HG03175 (cell line): ENCODE results near the gene SLC19A3.
"Not testable (repeated sequence)": the region's sequence is repeated elsewhere in the genome, so short reads cannot be mapped to it uniquely, and the experiment has no call there.

Experiments
- ATAC-seq: cut with Tn5 transposase; IDR thresholded peaks from one replicate; pipeline ENCODE4 v1.9.1; 2021; ENCODE audit warnings: mild to moderate bottlenecking, moderate library complexity; ENCODE audit not compliant: unreplicated experiment

SLC19A3 gene

GRCh38 chr2:227703961-227704360 lies 13.9 kb downstream of the SLC19A3 start:
- no peak for ATAC-seq

DNA sequence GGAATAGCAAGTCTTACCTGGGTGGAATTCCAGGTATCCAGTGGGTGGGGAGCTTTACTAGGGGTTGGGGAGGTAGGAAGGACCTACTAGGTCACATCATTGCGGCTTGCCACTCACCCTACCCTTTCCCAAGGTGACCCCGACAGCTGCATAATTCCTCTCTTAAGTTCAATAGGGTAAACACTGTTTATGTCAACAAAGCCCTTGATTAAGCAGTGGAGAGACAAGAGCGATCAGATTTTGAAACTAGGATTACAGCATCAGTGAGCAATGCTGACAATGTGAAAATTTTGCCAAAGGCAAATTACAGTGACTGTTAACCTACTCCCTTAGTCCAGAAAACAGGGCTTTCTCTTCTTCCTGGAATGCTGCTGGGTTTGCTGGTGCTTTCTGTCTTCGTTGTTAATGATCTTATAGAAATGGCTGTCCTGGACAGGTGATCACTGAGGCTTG lies 14.5 kb downstream of the SLC19A3 start:
- ATAC-seq: no peak

- no peak for ATAC-seq
Observed at GRCh38 chr2:227701556-227701955, 16.3 kb downstream of the SLC19A3 start.

- no peak for ATAC-seq
Observed at GRCh38 chr2:227696990-227697679, 20.7 kb downstream of the SLC19A3 start.

- ATAC-seq: no peak
Observed at GRCh38 chr2:227687189-227687588, 30.6 kb downstream of the SLC19A3 start.

DNA sequence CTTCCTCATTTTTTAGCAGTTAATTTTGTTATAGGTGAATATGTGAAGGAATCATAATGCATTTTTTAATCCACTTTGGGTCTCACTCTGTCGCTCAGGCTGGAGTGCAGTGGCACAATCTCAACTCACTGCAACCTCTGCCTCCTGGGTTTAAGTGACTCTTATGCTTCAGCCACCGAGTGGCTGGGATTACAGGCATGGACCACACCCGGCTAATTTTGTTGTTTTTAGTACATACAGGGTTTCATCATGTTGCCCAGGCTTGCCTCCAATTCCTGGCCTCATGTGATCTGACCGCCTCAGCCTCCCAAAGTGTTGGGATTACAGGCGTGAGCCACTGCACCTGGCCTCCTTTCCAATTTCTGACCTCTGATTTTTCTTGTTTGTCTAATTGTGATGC lies 33.6 kb downstream of the SLC19A3 start:
- ATAC-seq: no peak

GRCh38 chr2:227677928-227678327 lies 39.9 kb downstream of the SLC19A3 start:
- no peak for ATAC-seq

GRCh38 chr2:227674485-227674884 lies 43.3 kb downstream of the SLC19A3 start:
- ATAC-seq: no peak

- ATAC-seq: not testable (repeated sequence)
Observed at GRCh38 chr2:227673620-227674019, 44.2 kb downstream of the SLC19A3 start.

DNA sequence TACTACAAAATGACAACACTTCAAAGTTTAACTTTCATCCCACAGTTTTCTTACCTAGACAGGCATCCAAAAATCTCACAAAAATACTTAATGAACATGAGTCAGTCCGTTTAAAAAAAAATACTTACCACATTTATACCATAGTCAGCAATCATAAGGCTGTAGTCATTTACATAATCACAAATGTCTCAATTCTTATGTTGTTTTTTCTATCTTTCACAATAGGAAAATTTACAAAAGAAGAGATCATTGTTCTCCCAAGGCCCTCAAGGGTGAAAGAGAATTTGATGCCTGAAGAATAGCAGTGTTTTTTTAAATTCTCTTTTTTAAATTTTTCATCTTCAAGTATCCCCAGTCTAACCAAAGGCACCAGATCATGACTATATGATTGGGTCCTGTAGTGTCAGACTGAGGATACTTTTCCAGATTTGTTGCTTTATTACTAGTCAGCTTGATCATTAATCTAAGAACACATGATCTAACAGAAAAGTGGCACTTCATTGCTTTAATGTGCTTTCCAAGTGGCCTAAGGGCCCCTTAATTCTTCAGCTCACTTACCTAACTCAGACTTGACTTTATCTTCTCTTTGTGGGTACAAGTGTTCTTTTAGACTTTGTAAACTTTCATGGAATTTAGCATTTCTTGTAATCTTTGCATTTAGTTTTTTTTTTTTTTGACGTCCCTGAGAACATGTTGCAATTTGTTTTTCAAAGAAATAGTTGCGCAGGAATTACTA lies 46.5 kb downstream of the SLC19A3 start:
- no peak for ATAC-seq

DNA sequence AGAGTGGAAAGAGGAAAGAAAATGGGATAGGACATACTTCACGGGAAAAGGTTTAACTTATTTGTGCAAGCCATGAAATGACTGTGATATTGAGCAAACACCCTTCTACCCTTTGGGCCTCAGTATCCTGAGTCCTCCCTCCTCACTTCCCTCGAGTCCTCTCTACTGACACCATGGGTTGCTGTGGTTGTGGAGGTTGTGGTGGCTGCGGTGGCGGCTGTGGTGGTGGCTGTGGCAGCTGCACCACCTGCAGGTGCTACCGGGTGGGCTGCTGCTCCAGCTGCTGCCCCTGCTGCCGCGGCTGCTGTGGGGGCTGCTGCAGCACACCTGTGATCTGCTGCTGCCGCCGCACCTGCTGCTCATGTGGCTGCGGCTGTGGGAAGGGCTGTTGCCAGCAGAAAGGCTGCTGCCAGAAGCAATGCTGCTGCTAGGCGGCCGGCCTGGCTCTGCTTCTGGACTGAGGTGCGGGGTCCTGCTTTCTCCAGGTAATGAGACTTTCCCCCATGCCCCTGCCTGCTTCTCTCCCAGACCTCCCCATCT lies 51.1 kb downstream of the SLC19A3 start, which contains the start of gene SCYGR5:
SCYGR5 (plus strand) TSS at position 174 of the 540 bp plus-strand sequence; CDS start at position 174, 0 bp downstream.
- not testable (repeated sequence) for ATAC-seq

- no peak for ATAC-seq
Observed at GRCh38 chr2:227665189-227665940, 52.5 kb downstream of the SLC19A3 start.

GRCh38 chr2:227661827-227662226 lies 56.0 kb downstream of the SLC19A3 start:
- ATAC-seq: no peak

- ATAC-seq: no peak
Observed at GRCh38 chr2:227661025-227661649, 56.7 kb downstream of the SLC19A3 start.

DNA sequence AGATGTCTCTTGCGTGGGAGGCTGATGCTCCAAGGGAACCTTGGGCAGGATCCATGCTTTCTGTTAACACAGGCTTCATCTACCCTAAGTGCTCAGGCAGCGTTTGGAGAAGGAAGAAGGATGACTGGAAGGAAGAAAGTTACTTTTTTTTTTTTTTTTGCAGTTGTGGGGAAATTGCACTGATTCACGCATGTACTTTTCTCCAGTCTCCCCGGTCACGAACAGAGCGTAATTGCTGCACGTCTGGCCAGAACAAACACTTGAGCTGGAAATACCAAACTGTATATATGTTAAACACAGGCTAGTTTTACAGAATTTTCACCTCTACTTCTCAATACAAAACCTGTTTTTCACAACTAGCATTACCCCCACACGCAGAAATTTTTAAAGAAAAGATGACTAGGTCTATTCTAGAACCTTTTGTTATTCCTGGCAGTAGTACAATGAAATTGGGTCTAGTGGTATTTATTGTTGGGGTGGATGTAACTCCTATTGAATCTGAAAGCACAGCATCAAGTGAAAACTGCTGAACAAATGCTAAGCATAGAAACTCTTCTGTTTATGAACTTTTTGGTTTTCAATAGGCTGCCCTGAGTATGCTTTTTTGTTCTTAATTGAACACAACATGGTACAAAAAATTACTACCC lies 60.5 kb downstream of the SLC19A3 start:
- no peak for ATAC-seq

DNA sequence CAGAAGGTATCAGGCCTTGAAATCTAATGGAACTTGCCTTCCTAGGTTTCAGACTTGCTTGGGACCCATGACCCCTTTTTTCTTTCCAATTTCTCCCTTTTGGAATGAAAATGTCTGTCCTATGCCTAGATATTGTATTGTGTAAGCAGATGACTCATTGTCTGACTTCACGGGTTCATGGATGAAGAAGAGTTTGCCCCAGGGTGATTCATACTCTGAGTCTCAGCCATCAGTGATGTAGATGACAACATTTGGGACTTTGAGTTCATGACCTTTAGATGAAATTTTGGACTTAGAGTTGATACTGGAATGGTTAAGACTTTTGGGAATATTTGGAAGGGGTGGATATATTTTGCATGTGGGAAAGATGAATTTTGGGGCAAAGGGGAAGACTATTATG lies 62.4 kb downstream of the SLC19A3 start:
- ATAC-seq: no peak

- ATAC-seq: no peak
Observed at GRCh38 chr2:227654426-227654825, 63.4 kb downstream of the SLC19A3 start.

GRCh38 chr2:227653419-227653818 lies 64.4 kb downstream of the SLC19A3 start:
- ATAC-seq: no peak

GRCh38 chr2:227643990-227644551 lies 73.8 kb downstream of the SLC19A3 start:
- ATAC-seq: no peak

DNA sequence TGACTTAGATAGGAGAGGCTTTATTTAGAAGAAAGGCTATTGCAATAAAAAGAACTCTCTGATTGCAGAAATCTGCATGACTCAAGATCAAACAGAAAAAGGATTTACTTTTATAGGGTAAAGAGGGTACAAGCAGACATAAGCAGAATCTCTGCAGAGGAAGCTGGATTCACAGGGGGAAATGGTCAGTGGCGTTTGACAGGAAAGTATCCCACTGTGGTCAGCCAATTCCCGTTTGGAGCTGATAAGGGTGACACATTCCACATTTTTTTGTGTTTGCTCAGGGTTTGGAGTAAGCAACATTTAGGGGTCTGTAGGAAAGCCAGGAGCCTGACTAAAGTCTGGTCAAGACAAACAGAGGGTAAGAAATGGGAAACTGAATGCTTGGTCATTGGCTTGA lies 75.2 kb downstream of the SLC19A3 start:
- ATAC-seq: no peak
